Measurements from ENCODE around the gene VAPB.

Gene VAPB

DNA sequence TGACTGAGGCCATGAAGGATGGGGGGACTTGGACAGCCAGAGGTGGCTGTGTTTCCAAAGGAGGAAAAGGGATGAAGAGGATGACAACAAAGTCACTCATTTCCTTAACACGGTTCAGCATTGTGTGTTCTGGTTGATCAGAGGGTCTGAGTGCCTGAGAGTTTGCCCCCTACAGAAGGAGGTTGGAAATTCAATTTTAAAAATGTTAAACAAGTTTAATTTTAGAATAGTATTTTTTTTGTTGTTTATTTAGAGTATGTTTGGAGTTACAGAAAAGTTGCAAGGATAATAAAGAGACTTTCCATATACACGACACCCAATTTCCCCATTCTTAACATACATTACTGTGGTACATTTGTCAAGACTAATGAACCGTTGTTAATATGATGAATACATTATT is 10.3 kb upstream of the VAPB start:
- no peak for DNase-seq

DNA sequence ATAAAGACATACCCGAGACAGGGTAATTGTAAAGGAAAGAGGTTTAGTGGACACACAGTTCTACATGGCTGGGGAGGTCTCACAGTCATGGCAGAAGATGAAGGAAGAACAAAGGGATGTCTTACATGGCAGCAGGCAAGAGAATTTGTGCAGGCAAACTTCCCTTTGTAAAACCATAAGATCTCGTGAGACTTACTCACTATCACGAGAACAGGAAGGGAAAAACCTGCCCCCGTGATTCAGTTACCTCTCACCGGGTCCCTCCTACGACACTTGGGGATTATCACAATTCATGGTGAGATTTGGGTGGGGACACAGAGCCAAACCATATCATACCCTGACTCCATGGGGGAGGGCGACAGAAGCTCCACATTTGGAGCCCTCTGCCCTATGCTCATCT is 7.4 kb upstream of the VAPB start:
- DNase-seq: no peak

GRCh38 chr20:58382096-58382495 is 6.9 kb upstream of the VAPB start:
- no peak for DNase-seq

GRCh38 chr20:58384821-58385220 is 4.2 kb upstream of the VAPB start:
- DNase-seq: no peak

DNA sequence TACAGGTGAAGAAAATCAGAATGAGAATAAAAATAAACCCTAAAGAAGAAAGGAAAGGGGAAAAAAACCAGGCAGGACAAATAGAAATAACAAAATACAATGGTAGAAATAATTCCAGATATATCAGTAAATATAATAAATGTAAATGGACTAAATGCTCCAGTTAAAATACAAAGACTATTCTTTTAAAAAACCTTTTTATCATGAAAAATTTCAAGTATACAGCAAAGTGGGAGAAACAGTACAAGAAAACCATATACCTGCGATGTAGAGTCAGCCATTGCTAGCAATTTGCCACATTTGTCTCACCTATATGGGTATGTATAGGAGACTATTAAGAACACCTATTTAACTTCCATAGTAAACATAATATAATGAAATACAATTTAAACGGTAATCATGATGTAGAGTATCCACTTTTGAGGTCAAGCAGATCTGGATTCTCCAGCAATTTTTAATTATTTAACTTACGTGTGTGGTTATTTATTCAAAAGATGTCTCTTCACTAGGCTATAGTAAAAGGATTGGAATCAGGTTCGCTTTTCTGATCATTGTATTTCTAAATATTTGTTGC is 914 bp upstream of the VAPB start:
- DNase-seq: no peak

DNA sequence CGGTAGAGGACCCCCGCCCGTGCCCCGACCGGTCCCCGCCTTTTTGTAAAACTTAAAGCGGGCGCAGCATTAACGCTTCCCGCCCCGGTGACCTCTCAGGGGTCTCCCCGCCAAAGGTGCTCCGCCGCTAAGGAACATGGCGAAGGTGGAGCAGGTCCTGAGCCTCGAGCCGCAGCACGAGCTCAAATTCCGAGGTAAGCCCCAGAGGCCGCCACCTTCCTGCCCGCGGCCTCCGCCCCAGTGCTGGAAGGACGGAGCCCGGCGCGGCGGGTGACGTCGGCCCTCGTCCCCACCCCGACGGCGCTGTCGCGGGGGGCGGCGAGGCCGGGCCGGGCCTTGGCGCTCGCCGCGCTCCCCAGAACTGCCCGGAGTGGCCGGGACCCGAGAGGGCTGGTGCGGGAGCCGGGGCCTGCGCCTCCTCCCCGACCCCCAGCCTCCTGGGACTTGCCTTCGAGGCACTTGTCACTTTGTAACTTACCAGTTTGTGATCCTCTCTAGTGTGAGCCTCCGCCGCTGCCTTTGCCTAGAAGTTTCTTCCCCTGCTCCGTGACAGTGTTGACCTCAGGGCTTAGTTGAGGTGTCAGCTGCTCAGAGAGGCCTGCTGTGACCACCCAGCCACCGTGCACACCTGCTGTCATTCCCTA is 417 bp downstream of the VAPB start:
- peak; percentile 23 for DNase-seq

DNA sequence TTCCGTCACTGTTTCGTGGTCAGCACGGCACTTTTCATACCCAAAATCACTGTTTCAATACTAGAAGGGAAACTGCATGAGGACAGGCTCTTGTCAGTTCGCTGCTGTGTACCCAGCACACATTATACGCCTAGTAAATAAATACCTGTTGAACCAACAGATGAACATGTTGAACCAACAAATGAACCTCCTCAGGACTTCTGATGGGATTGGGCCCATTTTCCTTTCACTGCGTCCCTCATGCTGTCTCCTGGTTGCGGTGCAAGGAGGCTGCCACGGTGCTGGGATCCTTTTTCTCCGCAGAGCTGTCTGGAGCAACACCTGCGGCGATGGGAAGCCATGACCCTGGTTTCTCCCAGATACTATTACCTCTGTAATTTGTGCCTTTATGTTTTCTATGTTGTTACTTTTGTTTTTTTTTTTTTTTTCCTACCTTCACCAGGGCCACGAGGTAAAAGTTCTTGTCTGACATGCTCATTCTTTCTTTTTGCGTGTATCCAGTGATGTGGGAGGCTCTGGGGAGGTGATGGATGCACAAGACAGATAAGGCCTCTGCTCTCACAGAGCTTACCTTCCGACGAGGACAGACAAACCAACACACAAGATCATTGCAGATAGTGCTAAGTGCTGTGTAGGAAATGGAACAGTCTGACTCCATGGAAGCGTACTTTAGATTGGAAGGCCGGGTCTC is 1.1 kb downstream of the VAPB start:
- no peak for DNase-seq

- no peak for DNase-seq
Measured at GRCh38 chr20:58390659-58391035, 1.6 kb downstream of the VAPB start.

GRCh38 chr20:58392286-58392685 is 3.3 kb downstream of the VAPB start:
- DNase-seq: no peak

- no peak for DNase-seq
Measured at GRCh38 chr20:58393299-58393698, 4.3 kb downstream of the VAPB start.

DNA sequence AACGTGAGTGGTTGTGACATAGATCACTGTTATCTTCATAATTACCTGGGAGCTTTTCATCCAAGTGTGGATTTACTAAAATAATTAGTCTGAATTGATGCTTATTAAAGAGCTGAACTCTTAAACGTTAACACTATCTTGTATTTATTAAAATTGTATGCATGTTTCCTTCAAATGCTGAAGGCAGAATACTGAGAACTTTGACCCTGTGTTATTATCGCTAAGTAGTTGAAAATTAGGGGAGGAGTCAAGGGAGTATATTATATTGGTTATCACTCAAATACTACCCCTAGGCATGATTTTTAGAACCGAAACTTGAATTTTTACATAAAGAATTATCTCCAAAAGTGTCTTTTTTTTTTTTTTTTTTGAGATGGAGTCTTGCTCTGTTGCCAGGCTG is 5.8 kb downstream of the VAPB start:
- no peak for DNase-seq

GRCh38 chr20:58395604-58396003 is 6.6 kb downstream of the VAPB start:
- no peak for DNase-seq

- no peak for DNase-seq
Measured at GRCh38 chr20:58397429-58397828, 8.4 kb downstream of the VAPB start.

- no peak for DNase-seq
Measured at GRCh38 chr20:58398254-58398653, 9.2 kb downstream of the VAPB start.

GRCh38 chr20:58399926-58400325 is 10.9 kb downstream of the VAPB start:
- DNase-seq: no peak

- DNase-seq: no peak
Measured at GRCh38 chr20:58401162-58401561, 12.1 kb downstream of the VAPB start.

GRCh38 chr20:58402305-58402704 is 13.3 kb downstream of the VAPB start:
- no peak for DNase-seq

DNA sequence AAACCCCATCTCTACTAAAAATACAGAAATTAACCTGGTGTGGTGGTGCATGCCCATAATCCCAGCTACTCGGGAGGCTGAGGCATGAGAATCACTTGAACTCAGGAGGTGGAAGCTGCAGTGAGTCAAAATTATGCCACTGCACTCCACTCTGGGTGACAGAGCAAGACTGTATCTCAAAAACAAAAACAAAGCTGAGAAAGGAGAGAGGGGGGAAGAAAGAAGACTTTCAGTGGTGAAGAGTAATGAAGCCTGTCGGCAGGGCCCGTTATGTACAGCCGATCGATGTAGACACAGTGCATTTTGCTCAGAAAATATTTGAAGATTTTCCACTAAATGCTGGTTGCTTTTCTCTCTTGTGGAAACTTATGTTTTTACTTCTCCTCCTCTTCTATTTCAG is 13.8 kb downstream of the VAPB start:
- no peak for DNase-seq

GRCh38 chr20:58403272-58403671 is 14.2 kb downstream of the VAPB start:
- DNase-seq: no peak

- no peak for DNase-seq
Measured at GRCh38 chr20:58405504-58406291, 16.7 kb downstream of the VAPB start.

DNA sequence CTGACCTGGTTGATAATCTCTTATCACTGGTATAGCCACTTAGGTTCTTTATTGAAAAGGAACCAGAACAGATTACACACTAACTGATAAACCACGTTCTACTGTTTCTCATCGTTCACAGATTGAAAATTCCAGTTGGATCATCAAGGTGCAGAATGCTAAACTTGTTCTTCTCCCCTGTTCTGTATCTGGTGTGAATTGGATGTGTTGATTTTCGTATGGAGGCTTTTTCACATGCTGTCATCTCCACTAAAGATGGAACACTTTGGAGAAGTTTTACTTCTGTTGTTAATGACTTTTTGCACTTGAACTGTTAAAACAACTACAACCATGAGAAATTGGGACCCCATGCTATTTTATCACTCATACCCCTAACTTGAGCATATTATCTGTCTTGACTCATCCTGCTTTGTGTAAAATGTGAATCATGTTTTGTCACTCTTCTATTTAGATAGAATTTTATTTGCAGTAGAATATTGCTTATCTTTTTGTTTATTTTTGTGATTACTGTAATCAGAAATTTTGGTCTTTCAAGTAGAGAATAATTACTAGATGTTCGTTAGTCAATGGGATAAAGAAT is 17.5 kb downstream of the VAPB start:
- no peak for DNase-seq

DNA sequence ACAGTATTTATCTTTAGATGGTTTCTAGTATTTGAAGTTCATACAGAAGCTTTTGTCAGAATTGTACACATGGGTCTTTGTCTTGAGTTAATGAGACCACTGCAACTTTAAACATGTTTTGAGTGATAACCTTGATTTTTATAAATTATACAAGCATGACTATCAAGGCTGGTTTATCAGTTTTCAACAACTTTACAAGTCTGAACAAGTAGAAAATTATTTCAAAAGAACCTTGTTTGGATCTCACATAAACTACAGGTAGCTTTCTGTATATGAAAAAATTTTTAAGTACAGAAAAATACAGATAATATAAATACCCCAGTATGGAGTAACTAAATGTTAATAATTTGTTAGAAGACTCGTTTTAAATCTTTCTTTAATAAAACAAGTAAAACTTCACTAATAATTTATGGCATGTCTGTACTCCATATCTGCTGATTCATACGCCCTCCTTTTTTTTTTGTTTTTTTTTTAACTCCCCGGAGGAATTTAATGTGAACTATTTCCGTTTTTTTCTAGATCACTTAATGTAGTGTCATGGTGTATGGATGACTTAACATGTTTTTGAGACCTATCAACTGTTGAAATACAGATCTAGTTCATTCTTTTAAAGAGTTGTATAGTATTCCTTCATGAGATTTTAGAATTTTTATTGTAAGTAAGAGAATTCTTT is 18.3 kb downstream of the VAPB start:
- no peak for DNase-seq
